GM23248 (cell line): ENCODE measurements around the gene TIPIN. TPM values are rescaled to one million over a fixed set of nuclear protein-coding genes. Genes with fewer than 3 reads are reported as not detected.

Source experiments
- DNase-seq: peaks from one replicate; pipeline ENCODE4 v3.0.0-alpha.2; 2015
- H2AFZ ChIP-seq: fragments of 200-600 bp; sonication (generic); 2 replicates; pipeline ENCODE4 v1.6.1; 2016; ENCODE audit warnings: antibody characterized with exemption
- H3F3A ChIP-seq: fragments of 200-600 bp; sonication (generic); 2 replicates; pipeline ENCODE4 v1.6.1; 2016; ENCODE audit warnings: mild to moderate bottlenecking, antibody characterized with exemption, mixed run types; ENCODE audit not compliant: insufficient read depth
- H3K27ac ChIP-seq: fragments of 200-600 bp; sonication (generic); 2 replicates; pipeline ENCODE4 v1.5.1; 2016; ENCODE audit warnings: mild to moderate bottlenecking
- H3K27me3 ChIP-seq: fragments of 200-600 bp; sonication (generic); replicated peaks from 2 replicates; pipeline ENCODE4 v1.6.1; 2016; ENCODE audit warnings: mild to moderate bottlenecking; ENCODE audit not compliant: insufficient read depth
- H3K36me3 ChIP-seq: fragments of 200-600 bp; sonication (generic); 2 replicates; pipeline ENCODE4 v1.6.1; 2016; ENCODE audit warnings: low read depth, mild to moderate bottlenecking
- H3K4me1 ChIP-seq: fragments of 200-600 bp; sonication (generic); 2 replicates; pipeline ENCODE4 v1.6.1; 2016; ENCODE audit warnings: mild to moderate bottlenecking; ENCODE audit not compliant: insufficient read depth
- H3K4me2 ChIP-seq: fragments of 200-600 bp; sonication (generic); one replicate; pipeline ENCODE4 v1.6.1; 2016; ENCODE audit warnings: mild to moderate bottlenecking; ENCODE audit not compliant: unreplicated experiment
- H3K4me3 ChIP-seq: fragments of 200-600 bp; sonication (generic); 2 replicates; pipeline ENCODE4 v1.5.1; 2016; ENCODE audit warnings: mild to moderate bottlenecking
- H3K79me2 ChIP-seq: fragments of 200-600 bp; sonication (generic); 2 replicates; pipeline ENCODE4 v1.6.1; 2016; ENCODE audit warnings: mild to moderate bottlenecking; ENCODE audit not compliant: insufficient read depth
- H3K9ac ChIP-seq: fragments of 200-600 bp; sonication (generic); 2 replicates; pipeline ENCODE4 v1.6.1; 2016; ENCODE audit warnings: mild to moderate bottlenecking
- H3K9me2 ChIP-seq: fragments of 200-600 bp; sonication (generic); 2 replicates; pipeline ENCODE4 v1.6.1; 2016; ENCODE audit warnings: mixed run types, mild to moderate bottlenecking, moderate library complexity; ENCODE audit not compliant: insufficient read depth
- H3K9me3 ChIP-seq: fragments of 200-600 bp; sonication (generic); one replicate; pipeline ENCODE4 v1.6.1; 2017; ENCODE audit warnings: low read depth
- H4K20me1 ChIP-seq: fragments of 200-600 bp; sonication (generic); 2 replicates; pipeline ENCODE4 v1.6.0; 2016; ENCODE audit not compliant: insufficient read depth
- EZH2 ChIP-seq: fragments of 200-600 bp; sonication (generic); IDR thresholded peaks from 2 replicates; pipeline ENCODE4 v1.6.1; 2018; ENCODE audit warnings: antibody characterized with exemption, mild to moderate bottlenecking; ENCODE audit not compliant: insufficient read depth, poor library complexity, severe bottlenecking
- EZH2phosphoT487 ChIP-seq: fragments of 200-600 bp; sonication (generic); IDR thresholded peaks from 2 replicates; pipeline ENCODE4 v1.6.1; 2018; ENCODE audit warnings: antibody characterized with exemption, moderate library complexity, mild to moderate bottlenecking, low read depth; ENCODE audit not compliant: insufficient read depth
- WGBS, 2 experiments: methylation state at CpG; one replicate each; pipeline ENCODE4 v1.1.6; 2015 to 2017; ENCODE audit warnings: low lambda C conversion rate in 2 of 2, low coverage in 1 of 2; ENCODE audit errors: missing lambda C conversion rate in 2 of 2; 5-methylcytosine and 5-hydroxymethylcytosine counted together
- in situ Hi-C: fragments of 300-500 bp; cut with MboI; formaldehyde crosslinking; loops from 2 replicates; pipeline ENCODE4 v1.15.0; 2020
- polyA plus RNA-seq: library from polyadenylated mRNA; unstranded; fragments of >200 nt; fragmentation: Nextera tagmentation; extraction: Ambion mirVana; gene quantifications from 2 replicates; pipeline ENCODE4 v1.2.1, GENCODE V29; 2016
- total RNA-seq: library from RNA; depleted of rRNA; stranded (reverse); fragments of >200 nt; shearing (Covaris generic); gene quantifications from 2 replicates; pipeline ENCODE4 v1.2.3, GENCODE V29; 2014

TIPIN gene
- total and polyA plus RNA-seq, 2 experiments from 2014 or later = 4.6 to 9.6 TPM

DNA sequence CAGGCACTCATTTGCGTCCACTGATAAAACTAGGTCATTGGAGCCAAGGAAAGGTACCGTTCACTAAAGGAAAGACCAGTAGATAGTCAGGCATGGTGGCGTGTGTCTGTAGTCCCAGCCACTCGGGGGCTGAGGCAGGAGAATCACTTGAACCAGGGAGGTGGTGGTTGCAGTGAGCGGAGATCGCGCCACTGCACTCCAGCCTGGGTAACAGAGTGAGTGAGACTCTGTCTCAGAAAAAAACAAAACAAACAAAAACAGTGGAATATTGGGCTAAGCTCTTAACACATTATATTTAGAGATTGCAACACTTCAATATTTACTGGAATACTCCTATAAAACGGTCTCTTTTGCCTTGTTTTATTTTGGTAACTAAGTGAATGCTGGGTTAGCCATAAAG lies 47.6 kb upstream of the TIPIN start:
- TF ChIP-seq EZH2phosphoT487 = no peak
- no peak for TF ChIP-seq EZH2
- WGBS, 2 experiments = 89 to 90% methylated on average over 8 of the region's 8 CpGs
- H3K4me3 ChIP-seq = no peak overlapping the region
- H3K27ac ChIP-seq = no peak overlapping the region
- no peak overlapping the region for H3K9ac ChIP-seq
- in situ Hi-C loops = no loop called here
- peaks cover 32% of the 10 kb centered on the region for H3F3A ChIP-seq
- no peaks in the 10 kb centered on the region for H3K27me3 ChIP-seq
- H3K79me2 ChIP-seq = peaks cover 99% of the 10 kb centered on the region
- peaks cover 32% of the 10 kb centered on the region for H3K4me1 ChIP-seq
- peaks cover 32% of the 10 kb centered on the region for H4K20me1 ChIP-seq
- DNase-seq = no peak
- no peak overlapping the region for H3K4me2 ChIP-seq
- H3K36me3 ChIP-seq = no peaks in the 10 kb centered on the region
- H3K9me2 ChIP-seq = no peaks in the 10 kb centered on the region
- H3K9me3 ChIP-seq = no peaks in the 10 kb centered on the region
- H2AFZ ChIP-seq = no peak overlapping the region

DNA sequence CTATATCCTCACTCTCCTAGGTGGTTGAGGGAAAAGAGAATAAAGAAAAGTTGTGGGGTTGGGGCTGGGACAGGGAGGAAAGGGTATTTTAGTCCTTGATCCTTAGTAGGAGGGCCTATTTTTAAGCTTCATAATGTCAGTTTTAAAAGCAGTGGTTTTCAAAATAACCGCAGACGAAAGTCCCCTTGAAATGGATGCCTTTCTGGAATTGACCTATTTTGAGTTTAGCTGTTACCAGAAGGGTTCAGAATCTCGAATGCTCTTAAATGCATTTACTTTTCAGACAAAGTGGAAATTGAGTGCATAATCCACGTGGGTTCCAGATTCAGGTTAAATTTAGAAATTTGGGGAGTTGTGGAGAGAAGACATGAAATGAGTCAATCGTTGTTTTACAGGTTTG lies 46.8 kb upstream of the TIPIN start:
- Histone ChIP-seq H3K9me2 (no peaks in the 10 kb centered on the region), H3K27ac (no peak overlapping the region), H4K20me1 (peaks cover 32% of the 10 kb centered on the region), H3F3A (peaks cover 32% of the 10 kb centered on the region), H3K36me3 (no peaks in the 10 kb centered on the region), H2AFZ (no peak overlapping the region), H3K27me3 (no peaks in the 10 kb centered on the region), H3K4me2 (no peak overlapping the region), H3K4me3 (no peak overlapping the region), H3K9ac (no peak overlapping the region), H3K79me2 (peaks cover 99% of the 10 kb centered on the region), H3K9me3 (no peaks in the 10 kb centered on the region), H3K4me1 (peaks cover 32% of the 10 kb centered on the region)
- in situ Hi-C loops = no loop called here
- no peak for DNase-seq
- TF ChIP-seq EZH2 (no peak), EZH2phosphoT487 (no peak)
- WGBS, 2 experiments = 85 to 93% methylated on average over 5 of the region's 5 CpGs

DNA sequence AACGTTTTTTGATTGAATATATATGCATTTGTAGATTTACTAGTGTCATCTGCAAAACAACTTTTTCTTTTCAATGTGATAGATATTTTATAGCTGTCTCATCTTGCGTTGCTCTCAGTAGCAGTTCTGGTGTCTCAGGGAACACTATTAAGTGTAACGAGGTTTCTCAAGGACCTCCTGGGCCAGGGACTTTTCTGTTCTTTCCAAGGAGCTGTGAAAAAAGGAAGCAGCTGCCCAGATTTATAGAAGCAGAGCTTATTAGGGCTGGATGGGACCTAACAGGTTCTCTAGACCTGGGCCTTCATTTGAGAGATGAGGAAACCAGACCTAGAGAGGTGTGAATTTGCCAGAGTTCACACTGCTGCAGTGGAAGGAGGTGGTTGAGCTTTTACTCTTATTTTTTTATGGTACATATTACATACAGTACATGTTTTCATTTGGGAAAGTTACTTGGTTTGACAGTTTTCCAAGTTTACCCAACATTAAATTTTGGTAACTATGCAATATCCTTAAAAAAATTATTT lies 46.3 kb upstream of the TIPIN start:
- Histone ChIP-seq H3K27me3 (no peaks in the 10 kb centered on the region), H3K4me1 (peaks cover 32% of the 10 kb centered on the region), H3K36me3 (no peaks in the 10 kb centered on the region), H2AFZ (no peak overlapping the region), H3K9me3 (no peaks in the 10 kb centered on the region), H3K27ac (no peak overlapping the region), H4K20me1 (peaks cover 28% of the 10 kb centered on the region), H3K9ac (no peak overlapping the region), H3K79me2 (peaks cover 99% of the 10 kb centered on the region), H3K4me3 (no peak overlapping the region), H3K9me2 (no peaks in the 10 kb centered on the region), H3F3A (peaks cover 32% of the 10 kb centered on the region), H3K4me2 (no peak overlapping the region)
- in situ Hi-C loops = no loop called here
- 87 to 92% methylated on average over 3 of the region's 3 CpGs for WGBS, 2 experiments
- TF ChIP-seq EZH2phosphoT487 = no peak
- no peak for TF ChIP-seq EZH2
- no peak for DNase-seq

DNA sequence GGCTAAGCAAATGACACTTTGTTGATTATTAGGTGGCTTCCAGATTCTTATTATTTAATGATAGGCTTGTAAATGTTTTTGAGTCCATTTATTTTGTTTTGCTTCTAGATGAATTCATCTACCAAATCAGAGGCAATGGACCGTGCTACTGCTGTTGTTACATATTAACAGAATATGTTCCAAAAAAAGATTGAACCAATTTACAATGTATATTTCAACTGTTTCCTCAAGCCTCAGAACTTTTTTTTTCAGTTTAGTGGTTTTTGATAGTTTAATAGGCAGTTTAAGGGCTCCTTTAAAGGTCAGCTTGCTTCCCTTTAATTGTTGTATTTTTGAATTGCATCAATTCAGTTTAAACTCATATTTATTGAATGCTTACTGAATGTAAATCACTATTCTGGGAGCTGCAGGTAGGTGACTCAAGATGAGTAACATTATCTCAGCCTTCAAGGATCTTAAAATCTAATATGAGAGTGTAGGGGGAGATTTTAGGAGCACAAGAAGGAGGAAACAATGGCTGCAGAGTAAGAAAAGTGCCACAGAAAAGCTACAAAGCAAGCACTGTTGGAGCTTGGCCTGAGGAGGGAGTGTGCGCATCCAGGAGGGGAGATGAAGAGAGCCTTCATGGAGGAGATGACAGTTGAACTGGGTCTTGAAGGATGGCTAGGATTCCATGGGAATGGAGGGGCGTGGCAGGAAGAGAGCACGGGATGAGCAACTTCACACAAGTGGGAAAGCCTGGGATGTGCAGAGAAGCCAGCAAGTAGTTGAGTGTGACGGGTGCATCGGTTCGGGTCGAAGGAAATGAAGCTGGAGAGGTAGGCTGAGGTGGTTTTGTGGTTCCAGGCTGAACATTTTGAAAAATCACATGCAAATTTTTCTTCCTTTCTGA lies 44.9 kb upstream of the TIPIN start:
- no peak overlapping the region for H3K9ac ChIP-seq
- no peak overlapping the region for H3K4me3 ChIP-seq
- in situ Hi-C loops = no loop called here
- 94 to 97% methylated on average over 8 of the region's 8 CpGs for WGBS, 2 experiments
- TF ChIP-seq EZH2 (no peak), EZH2phosphoT487 (no peak)
- H4K20me1 ChIP-seq = peaks cover 22% of the 10 kb centered on the region
- no peaks in the 10 kb centered on the region for H3K9me3 ChIP-seq
- no peaks in the 10 kb centered on the region for H3K27me3 ChIP-seq
- H3K79me2 ChIP-seq = peaks cover 99% of the 10 kb centered on the region
- DNase-seq = peak; percentile 22
- H3K4me1 ChIP-seq = peaks cover 31% of the 10 kb centered on the region
- H3K9me2 ChIP-seq = no peaks in the 10 kb centered on the region
- no peak overlapping the region for H2AFZ ChIP-seq
- H3K36me3 ChIP-seq = no peaks in the 10 kb centered on the region
- H3F3A ChIP-seq = peaks cover 32% of the 10 kb centered on the region
- no peak overlapping the region for H3K27ac ChIP-seq
- H3K4me2 ChIP-seq = no peak overlapping the region
